GM21447 (cell line): Measurements from ENCODE around the gene NOVA1.

Source experiments
- ATAC-seq: cut with Tn5 transposase; IDR thresholded peaks from one replicate; pipeline ENCODE4 v1.9.1; 2021; ENCODE audit not compliant: unreplicated experiment

Gene NOVA1

GRCh38 chr14:26463136-26463535, 134.7 kb downstream of the NOVA1 start:
- no peak for ATAC-seq

- no peak for ATAC-seq
Observed at GRCh38 chr14:26454105-26454504, 143.7 kb downstream of the NOVA1 start.

- no peak for ATAC-seq
Observed at GRCh38 chr14:26448181-26448855, 149.5 kb downstream of the NOVA1 start.

GRCh38 chr14:26444822-26445221, 153.0 kb downstream of the NOVA1 start:
- no peak for ATAC-seq

- no peak for ATAC-seq
Observed at GRCh38 chr14:26443654-26444053, 154.2 kb downstream of the NOVA1 start.

GRCh38 chr14:26429205-26429604, 168.6 kb downstream of the NOVA1 start:
- no peak for ATAC-seq

GRCh38 chr14:26427097-26427496, 170.7 kb downstream of the NOVA1 start:
- ATAC-seq: no peak

GRCh38 chr14:26424537-26424936, 173.3 kb downstream of the NOVA1 start:
- no peak for ATAC-seq

GRCh38 chr14:26415618-26416123, 182.2 kb downstream of the NOVA1 start:
- no peak for ATAC-seq

- no peak for ATAC-seq
Observed at GRCh38 chr14:26414926-26415325, 182.9 kb downstream of the NOVA1 start.

GRCh38 chr14:26414103-26414502, 183.7 kb downstream of the NOVA1 start:
- ATAC-seq: no peak

- ATAC-seq: no peak
Observed at GRCh38 chr14:26412421-26412820, 185.4 kb downstream of the NOVA1 start.

GRCh38 chr14:26410189-26410685, 187.6 kb downstream of the NOVA1 start:
- no peak for ATAC-seq

- no peak for ATAC-seq
Observed at GRCh38 chr14:26404927-26405326, 192.9 kb downstream of the NOVA1 start.

GRCh38 chr14:26403760-26404159, 194.1 kb downstream of the NOVA1 start:
- no peak for ATAC-seq

- ATAC-seq: no peak
Observed at GRCh38 chr14:26402126-26402525, 195.7 kb downstream of the NOVA1 start.

- no peak for ATAC-seq
Observed at GRCh38 chr14:26401179-26401968, 196.5 kb downstream of the NOVA1 start.

GRCh38 chr14:26400373-26400772, 197.5 kb downstream of the NOVA1 start:
- ATAC-seq: no peak

- no peak for ATAC-seq
Observed at GRCh38 chr14:26398616-26399015, 199.2 kb downstream of the NOVA1 start.
